Measurements from ENCODE around the gene STRBP.

STRBP gene

GRCh38 chr9:123132696-123133095 is 135.7 kb downstream of the STRBP start:
- Histone ChIP-seq H3K27me3 (replicated peaks) (no peaks in the 10 kb centered on the region), H3K36me3 (replicated peaks) (no peaks in the 10 kb centered on the region), H3K4me3 (ENCODE audit: low read depth, low read length) (no peak overlapping the region), H3K27ac (no peak overlapping the region)
- TF ChIP-seq CTCF (IDR thresholded peaks at IDR 0.05; ENCODE audit: low read depth, low read length, missing control alignments), result no peak
- in situ Hi-C loops (cut with HindIII; ENCODE audit: low pct_ligation_motif_present, low sequenced_read_pairs), result no loop called here
- DNase-seq, result no peak

GRCh38 chr9:123131993-123132392 is 136.4 kb downstream of the STRBP start:
- Histone ChIP-seq H3K4me3 (ENCODE audit: low read depth, low read length) (no peak overlapping the region), H3K27me3 (replicated peaks) (no peaks in the 10 kb centered on the region), H3K36me3 (replicated peaks) (no peaks in the 10 kb centered on the region), H3K27ac (no peak overlapping the region)
- no peak for TF ChIP-seq CTCF (IDR thresholded peaks at IDR 0.05; ENCODE audit: low read depth, low read length, missing control alignments)
- in situ Hi-C loops (cut with HindIII; ENCODE audit: low pct_ligation_motif_present, low sequenced_read_pairs), result no loop called here
- DNase-seq, result no peak

- H3K27me3 ChIP-seq (replicated peaks), result no peaks in the 10 kb centered on the region
- no peak overlapping the region for H3K27ac ChIP-seq
- in situ Hi-C loops (cut with HindIII; ENCODE audit: low pct_ligation_motif_present, low sequenced_read_pairs), result no loop called here
- TF ChIP-seq CTCF (IDR thresholded peaks at IDR 0.05; ENCODE audit: low read depth, low read length, missing control alignments), result no peak
- H3K36me3 ChIP-seq (replicated peaks), result no peaks in the 10 kb centered on the region
- DNase-seq, result peak; percentile 69
- no peak overlapping the region for H3K4me3 ChIP-seq (ENCODE audit: low read depth, low read length)
These were observed 137.1 kb downstream of the STRBP start for GRCh38 chr9:123131258-123131657.

GRCh38 chr9:123129423-123129822 is 139.0 kb downstream of the STRBP start:
- in situ Hi-C loops (cut with HindIII; ENCODE audit: low pct_ligation_motif_present, low sequenced_read_pairs), result no loop called here
- DNase-seq, result no peak
- Histone ChIP-seq H3K27ac (no peak overlapping the region), H3K36me3 (replicated peaks) (no peaks in the 10 kb centered on the region), H3K4me3 (ENCODE audit: low read depth, low read length) (no peak overlapping the region), H3K27me3 (replicated peaks) (no peaks in the 10 kb centered on the region)
- TF ChIP-seq CTCF (IDR thresholded peaks at IDR 0.05; ENCODE audit: low read depth, low read length, missing control alignments), result no peak

- in situ Hi-C loops (cut with HindIII; ENCODE audit: low pct_ligation_motif_present, low sequenced_read_pairs), result no loop called here
- H3K27me3 ChIP-seq (replicated peaks), result no peaks in the 10 kb centered on the region
- no peak for DNase-seq
- no peak overlapping the region for H3K4me3 ChIP-seq (ENCODE audit: low read depth, low read length)
- TF ChIP-seq CTCF (IDR thresholded peaks at IDR 0.05; ENCODE audit: low read depth, low read length, missing control alignments), result no peak
- H3K27ac ChIP-seq, result no peak overlapping the region
- no peaks in the 10 kb centered on the region for H3K36me3 ChIP-seq (replicated peaks)
These were observed 139.8 kb downstream of the STRBP start for GRCh38 chr9:123128591-123128990.

GRCh38 chr9:123127512-123128075 is 140.8 kb downstream of the STRBP start:
- H3K27me3 ChIP-seq (replicated peaks), result no peaks in the 10 kb centered on the region
- no peaks in the 10 kb centered on the region for H3K36me3 ChIP-seq (replicated peaks)
- H3K27ac ChIP-seq, result no peak overlapping the region
- no peak overlapping the region for H3K4me3 ChIP-seq (ENCODE audit: low read depth, low read length)
- in situ Hi-C loops (cut with HindIII; ENCODE audit: low pct_ligation_motif_present, low sequenced_read_pairs), result no loop called here
- no peak for TF ChIP-seq CTCF (IDR thresholded peaks at IDR 0.05; ENCODE audit: low read depth, low read length, missing control alignments)
- no peak for DNase-seq
